CD4-positive, alpha-beta memory T cell (primary cell): ENCODE measurements around the gene PAX6. TPM values are rescaled to one million over a fixed set of nuclear protein-coding genes. Genes with fewer than 3 reads are reported as not detected.

Experiments
- CTCF ChIA-PET: fragments of 350-600 bp; sonication (Branson Sonifier 250); formaldehyde crosslinking; loops from one replicate; lab custom pipeline; 2021; ENCODE audit warnings: inconsistent platforms; ENCODE audit not compliant: partially characterized antibody; lab: Charles Lee
- POLR2A ChIA-PET: fragments of 350-600 bp; sonication (Branson Sonifier 250); formaldehyde crosslinking; loops from one replicate; lab custom pipeline; 2021; ENCODE audit not compliant: partially characterized antibody; lab: Charles Lee
- DNase-seq, 5 donors: peaks; one replicate each; pipeline versions ENCODE4 v3.0.0 to v3.0.0-alpha.2; 2020 to 2022; ENCODE audit warnings: mixed read lengths in 1 of 5
- H3K27ac ChIP-seq: one replicate; pipeline ENCODE4 v1.7.0; 2013; ENCODE audit warnings: low read depth, low read length
- H3K27me3 ChIP-seq: 2 replicates; pipeline ENCODE4 v1.7.0; 2013; ENCODE audit warnings: mild to moderate bottlenecking, low read length, moderate library complexity; ENCODE audit not compliant: insufficient read depth
- H3K36me3 ChIP-seq: 2 replicates; pipeline ENCODE4 v1.7.0; 2013; ENCODE audit warnings: mild to moderate bottlenecking, low read length, moderate library complexity; ENCODE audit not compliant: insufficient read depth
- H3K4me1 ChIP-seq: 2 replicates; pipeline ENCODE4 v1.7.0; 2013; ENCODE audit warnings: mild to moderate bottlenecking, low read length, moderate library complexity; ENCODE audit not compliant: insufficient read depth
- H3K4me3 ChIP-seq, 2 donors: one replicate each; pipeline ENCODE4 v1.7.0; 2013; ENCODE audit warnings: low read length in 2 of 2, mild to moderate bottlenecking in 1 of 2
- H3K9me3 ChIP-seq, 2 donors: one replicate each; pipeline ENCODE4 v1.7.0; 2013; ENCODE audit warnings: low read length in 2 of 2, control low read depth in 1 of 2; ENCODE audit not compliant: control insufficient read depth in 1 of 2
- H3K27ac Mint-ChIP-seq, 7 donors: one replicate each; pipeline ENCODE4 v1.8.0; 2020 to 2021; ENCODE audit warnings: mixed read lengths in 7 of 7, mild to moderate bottlenecking in 6 of 7, inconsistent platforms in 3 of 7, moderate library complexity in 3 of 7
- H3K27me3 Mint-ChIP-seq, 2 donors: one replicate each; pipeline ENCODE4 v1.8.0; 2020 to 2021; ENCODE audit warnings: mixed read lengths in 2 of 2
- H3K36me3 Mint-ChIP-seq, 2 donors: one replicate each; pipeline ENCODE4 v1.8.0; 2020 to 2021; ENCODE audit warnings: mixed read lengths in 2 of 2, inconsistent platforms in 1 of 2, mild to moderate bottlenecking in 1 of 2
- H3K4me1 Mint-ChIP-seq, 4 donors: one replicate each; pipeline ENCODE4 v1.8.0; 2020 to 2021; ENCODE audit warnings: mixed read lengths in 4 of 4, mild to moderate bottlenecking in 1 of 4
- H3K4me3 Mint-ChIP-seq, 8 donors: one replicate each; pipeline ENCODE4 v1.8.0; 2020 to 2021; ENCODE audit warnings: mixed read lengths in 8 of 8, mild to moderate bottlenecking in 7 of 8, moderate library complexity in 6 of 8, inconsistent platforms in 3 of 8
- H3K9me3 Mint-ChIP-seq, 8 donors: one replicate each; pipeline ENCODE4 v1.8.0; 2020 to 2021; ENCODE audit warnings: mixed read lengths in 8 of 8, mild to moderate bottlenecking in 5 of 8, inconsistent platforms in 3 of 8, moderate library complexity in 1 of 8
- intact Hi-C: fragments of 100-400 bp; cut with micrococcal nuclease; formaldehyde crosslinking; loops from one replicate; pipeline ENCODE4 v1.15.1; 2023
- polyA plus RNA-seq, 2 donors: library from polyadenylated mRNA; unstranded; fragments of 300-500 nt; fragmentation: Illumina TruSeq; gene quantifications; one replicate each; pipeline ENCODE4 v1.2.3, GENCODE V29; 2021
- total RNA-seq, 2 experiments: library from RNA; stranded (reverse); gene quantifications; one replicate each; pipeline ENCODE4 v1.2.3, GENCODE V29; 2021

Gene PAX6
- total and polyA plus RNA-seq, 4 experiments from 2014 or later, result 0.11 TPM; not detected in 3

DNA sequence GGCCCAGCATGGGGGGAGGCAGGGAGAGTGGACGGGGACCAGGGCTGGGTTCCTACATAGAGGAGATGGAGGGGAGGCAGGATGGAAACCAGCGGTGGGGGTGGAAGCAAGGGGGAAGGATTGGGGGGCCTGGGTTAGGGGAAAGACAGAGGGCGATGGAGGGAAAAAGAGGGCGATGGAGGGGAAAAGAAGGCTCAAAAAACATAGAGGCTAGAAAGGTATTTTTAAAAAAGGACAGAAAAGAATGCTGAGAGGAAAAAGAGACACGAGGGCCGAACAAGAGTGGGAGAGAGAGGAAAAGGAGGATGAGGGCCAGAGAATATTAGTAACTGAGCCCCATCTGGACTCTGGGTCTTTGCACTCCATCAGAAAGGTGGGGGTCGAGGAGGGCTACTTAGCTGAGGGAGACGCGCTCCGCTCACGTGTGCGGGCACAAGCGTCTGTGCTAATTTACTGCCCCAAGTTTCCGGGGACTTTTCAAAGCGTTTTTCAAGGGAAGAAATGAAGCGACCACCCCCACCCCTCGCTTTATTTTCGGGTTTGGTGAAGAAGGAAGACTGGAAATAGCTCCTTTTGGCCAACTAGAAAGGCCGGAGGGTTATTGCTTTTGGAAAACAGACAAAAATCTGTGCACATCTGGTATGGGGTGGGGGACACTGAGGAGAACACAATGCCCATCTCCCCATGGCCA is 14.5 kb downstream of the PAX6 start:
- CTCF ChIA-PET, result no interaction called here
- no peak overlapping the region for H3K27ac ChIP-seq
- H3K27me3 Mint-ChIP-seq, result peaks cover 42 to 62% of the 10 kb centered on the region in 2 donors
- POLR2A ChIA-PET, result no interaction called here
- H3K4me1 ChIP-seq, result peaks cover 20% of the 10 kb centered on the region
- no peak for DNase-seq
- no peaks in the 10 kb centered on the region for H3K36me3 ChIP-seq
- H3K27me3 ChIP-seq, result peaks cover 52% of the 10 kb centered on the region
- peaks cover 13 to 26% (median 20%) of the 10 kb centered on the region in 4 donors for H3K4me1 Mint-ChIP-seq
- no peak overlapping the region for H3K4me3 ChIP-seq
- no peaks in the 10 kb centered on the region for H3K9me3 ChIP-seq
- intact Hi-C loops, result no loop called here
- no peak overlapping the region for H3K4me3 Mint-ChIP-seq
- peak overlapping the region in 1 of 7 donors; percentile 4 for H3K27ac Mint-ChIP-seq
- peaks cover 0 to 8% of the 10 kb centered on the region in 2 donors for H3K36me3 Mint-ChIP-seq
- peaks cover 0 to 29% (median 23%) of the 10 kb centered on the region in 8 donors for H3K9me3 Mint-ChIP-seq

GRCh38 chr11:31795706-31796498 is 15.2 kb downstream of the PAX6 start:
- Mint-ChIP-seq H3K4me3 (peak overlapping the region in 1 of 8 donors; percentile 40), H3K9me3 (peaks cover 0 to 22% (median 18%) of the 10 kb centered on the region in 8 donors), H3K27ac (peak overlapping the region in 2 of 7 donors; percentile 21 to 24), H3K4me1 (peaks cover 13 to 26% (median 17%) of the 10 kb centered on the region in 4 donors), H3K27me3 (peaks cover 39 to 54% of the 10 kb centered on the region in 2 donors), H3K36me3 (peaks cover 0 to 3% of the 10 kb centered on the region in 2 donors)
- Histone ChIP-seq H3K9me3 (no peaks in the 10 kb centered on the region), H3K27ac (no peak overlapping the region), H3K4me3 (no peak overlapping the region), H3K36me3 (no peaks in the 10 kb centered on the region), H3K4me1 (peaks cover 18% of the 10 kb centered on the region), H3K27me3 (peaks cover 45% of the 10 kb centered on the region)
- ChIA-PET POLR2A (no interaction called here), CTCF (no interaction called here)
- DNase-seq, result no peak
- intact Hi-C loops, result no loop called here

- no peak for DNase-seq
- Mint-ChIP-seq H3K36me3 (peaks cover 0 to 3% of the 10 kb centered on the region in 2 donors), H3K9me3 (peaks cover 0 to 11% (median 7%) of the 10 kb centered on the region in 8 donors), H3K27ac (no peak overlapping the region), H3K4me1 (peaks cover 7 to 20% (median 9%) of the 10 kb centered on the region in 4 donors), H3K4me3 (no peak overlapping the region), H3K27me3 (peaks cover 30 to 47% of the 10 kb centered on the region in 2 donors)
- POLR2A ChIA-PET, result no interaction called here
- peaks cover 34% of the 10 kb centered on the region for H3K27me3 ChIP-seq
- H3K4me1 ChIP-seq, result peaks cover 12% of the 10 kb centered on the region
- CTCF ChIA-PET, result no interaction called here
- no peak overlapping the region for H3K27ac ChIP-seq
- H3K4me3 ChIP-seq, result no peak overlapping the region
- no peaks in the 10 kb centered on the region for H3K36me3 ChIP-seq
- H3K9me3 ChIP-seq, result no peaks in the 10 kb centered on the region
- intact Hi-C loops, result no loop called here
Measured at GRCh38 chr11:31794548-31794947, 16.6 kb downstream of the PAX6 start.

- Mint-ChIP-seq H3K27ac (no peak overlapping the region), H3K27me3 (peaks cover 26 to 43% of the 10 kb centered on the region in 2 donors), H3K4me3 (no peak overlapping the region), H3K9me3 (peaks cover 0 to 10% (median 5%) of the 10 kb centered on the region in 8 donors), H3K4me1 (peaks cover 4 to 9% (median 5%) of the 10 kb centered on the region in 4 donors), H3K36me3 (peaks cover 0 to 3% of the 10 kb centered on the region in 2 donors)
- Histone ChIP-seq H3K27ac (no peak overlapping the region), H3K36me3 (no peaks in the 10 kb centered on the region), H3K4me1 (peaks cover under 1% of the 10 kb centered on the region), H3K4me3 (no peak overlapping the region), H3K27me3 (peaks cover 22% of the 10 kb centered on the region), H3K9me3 (no peaks in the 10 kb centered on the region)
- ChIA-PET CTCF (no interaction called here), POLR2A (no interaction called here)
- no peak for DNase-seq
- intact Hi-C loops, result no loop called here
Measured at GRCh38 chr11:31793264-31793663, 17.9 kb downstream of the PAX6 start.

DNA sequence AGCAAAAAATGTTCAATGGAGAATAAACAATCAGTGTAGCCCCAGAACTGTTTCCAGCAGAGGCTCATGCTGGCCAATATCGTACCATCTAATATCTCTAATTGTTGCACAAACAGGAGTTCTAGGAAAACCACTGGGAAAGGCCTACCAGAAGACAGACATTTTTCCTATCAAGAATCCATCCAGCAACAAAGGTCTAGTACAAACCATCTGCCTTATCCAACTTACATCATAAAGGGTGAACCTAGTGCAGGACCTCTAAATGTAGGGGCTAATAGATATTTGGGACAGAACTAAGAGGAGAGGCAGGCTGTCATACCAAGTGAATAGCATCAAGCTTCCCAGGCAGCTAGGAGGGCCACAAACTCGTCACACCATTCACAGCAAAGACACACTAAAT is 18.7 kb downstream of the PAX6 start:
- H3K27me3 ChIP-seq, result peaks cover 15% of the 10 kb centered on the region
- H3K4me3 ChIP-seq, result no peak overlapping the region
- Mint-ChIP-seq H3K36me3 (peaks cover 0 to 3% of the 10 kb centered on the region in 2 donors), H3K4me1 (peaks cover 0 to 5% (median 5%) of the 10 kb centered on the region in 4 donors), H3K27me3 (peaks cover 26 to 38% of the 10 kb centered on the region in 2 donors), H3K9me3 (peaks cover 0 to 10% (median 4%) of the 10 kb centered on the region in 8 donors), H3K4me3 (no peak overlapping the region), H3K27ac (no peak overlapping the region)
- ChIA-PET POLR2A (no interaction called here), CTCF (no interaction called here)
- no peak for DNase-seq
- no peaks in the 10 kb centered on the region for H3K4me1 ChIP-seq
- intact Hi-C loops, result no loop called here
- no peaks in the 10 kb centered on the region for H3K9me3 ChIP-seq
- no peaks in the 10 kb centered on the region for H3K36me3 ChIP-seq
- no peak overlapping the region for H3K27ac ChIP-seq

DNA sequence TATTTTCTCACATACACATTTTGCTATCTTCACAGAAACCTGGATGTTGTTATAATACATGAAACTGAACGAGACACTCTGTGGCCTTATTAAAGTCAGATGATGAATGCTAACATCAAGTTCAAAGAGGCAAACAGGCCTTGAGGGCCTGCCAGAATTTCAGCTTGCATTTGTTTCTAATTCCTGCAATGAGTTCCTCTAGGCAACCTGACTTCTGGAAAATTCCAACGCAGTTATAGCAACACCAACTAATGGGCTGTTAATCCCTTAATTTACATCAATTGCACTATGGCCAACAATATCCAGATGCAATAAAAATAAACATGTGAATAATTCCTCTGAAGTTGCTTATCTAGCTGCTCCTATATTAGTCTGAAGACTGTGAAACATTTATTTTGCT is 19.1 kb downstream of the PAX6 start:
- no peak overlapping the region for H3K27ac ChIP-seq
- H3K27me3 ChIP-seq, result peaks cover 13% of the 10 kb centered on the region
- ChIA-PET CTCF (no interaction called here), POLR2A (no interaction called here)
- H3K4me3 ChIP-seq, result no peak overlapping the region
- H3K27me3 Mint-ChIP-seq, result peaks cover 23 to 36% of the 10 kb centered on the region in 2 donors
- no peak overlapping the region for H3K27ac Mint-ChIP-seq
- peaks cover 0 to 8% (median under 1%) of the 10 kb centered on the region in 8 donors for H3K9me3 Mint-ChIP-seq
- no peak for DNase-seq
- H3K4me1 Mint-ChIP-seq, result peaks cover 0 to 3% (median 2%) of the 10 kb centered on the region in 4 donors
- no peaks in the 10 kb centered on the region for H3K9me3 ChIP-seq
- intact Hi-C loops, result no loop called here
- H3K4me1 ChIP-seq, result no peaks in the 10 kb centered on the region
- peaks cover 0 to 3% of the 10 kb centered on the region in 2 donors for H3K36me3 Mint-ChIP-seq
- H3K36me3 ChIP-seq, result no peaks in the 10 kb centered on the region
- H3K4me3 Mint-ChIP-seq, result no peak overlapping the region

DNA sequence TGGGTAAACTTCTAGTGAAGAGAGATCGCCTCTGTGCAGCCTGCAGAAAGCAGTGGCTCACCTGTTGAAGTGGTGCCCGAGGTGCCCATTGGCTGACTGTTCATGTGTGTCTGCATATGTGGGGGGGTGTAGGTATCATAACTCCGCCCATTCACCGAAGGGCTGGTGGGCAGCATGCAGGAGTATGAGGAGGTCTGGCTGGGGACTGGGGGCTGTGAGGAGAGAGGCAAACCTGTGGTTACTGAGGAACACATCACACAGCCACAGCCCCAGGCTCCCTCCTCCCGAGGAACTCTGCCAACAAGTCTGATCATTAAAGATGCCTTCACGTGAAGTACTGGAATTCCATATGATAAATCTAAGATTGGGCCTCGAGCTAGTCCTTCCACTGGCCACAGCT is 20.5 kb downstream of the PAX6 start:
- no peaks in the 10 kb centered on the region for H3K9me3 ChIP-seq
- Mint-ChIP-seq H3K27me3 (peaks cover 13 to 26% of the 10 kb centered on the region in 2 donors), H3K27ac (no peak overlapping the region), H3K36me3 (peaks cover 0 to 7% of the 10 kb centered on the region in 2 donors), H3K9me3 (peaks cover 0 to 2% (median 0%) of the 10 kb centered on the region in 8 donors), H3K4me3 (no peak overlapping the region), H3K4me1 (no peaks in the 10 kb centered on the region)
- H3K4me3 ChIP-seq, result no peak overlapping the region
- no peak for DNase-seq
- H3K36me3 ChIP-seq, result no peaks in the 10 kb centered on the region
- H3K27me3 ChIP-seq, result peaks cover 6% of the 10 kb centered on the region
- ChIA-PET CTCF (no interaction called here), POLR2A (no interaction called here)
- H3K4me1 ChIP-seq, result no peaks in the 10 kb centered on the region
- intact Hi-C loops, result no loop called here
- H3K27ac ChIP-seq, result no peak overlapping the region
